Memory B cell (primary cell): ENCODE data around the gene TNRC6C.
"Not testable (repeated sequence)": the region's sequence is repeated elsewhere in the genome, so short reads cannot be mapped to it uniquely, and the experiment has no call there.

ENCODE experiments used
- ATAC-seq: fragments of 150-1000 bp; cut with Tn5 transposase; 2 replicates; pipeline ENCODE4 v1.10.0; 2021; ENCODE audit warnings: low read depth, mild to moderate bottlenecking, moderate library complexity
- DNase-seq, 2 donors: peaks; one replicate each; pipeline ENCODE4 v3.0.0; 2022; ENCODE audit warnings: low spot score in 2 of 2
- H3K27ac Mint-ChIP-seq: one replicate; pipeline ENCODE4 v1.8.0; 2022; ENCODE audit warnings: mild to moderate bottlenecking, moderate library complexity, mixed read lengths
- H3K27me3 Mint-ChIP-seq: one replicate; pipeline ENCODE4 v1.8.0; 2022; ENCODE audit warnings: mixed read lengths
- H3K36me3 Mint-ChIP-seq: one replicate; pipeline ENCODE4 v1.8.0; 2022; ENCODE audit warnings: mild to moderate bottlenecking, mixed read lengths
- H3K4me1 Mint-ChIP-seq: one replicate; pipeline ENCODE4 v1.8.0; 2022; ENCODE audit warnings: mixed read lengths
- H3K4me3 Mint-ChIP-seq: one replicate; pipeline ENCODE4 v1.8.0; 2022; ENCODE audit warnings: mild to moderate bottlenecking, moderate library complexity, mixed read lengths
- H3K9me3 Mint-ChIP-seq: one replicate; pipeline ENCODE4 v1.8.0; 2022; ENCODE audit warnings: mixed read lengths

TNRC6C gene

GRCh38 chr17:78058581-78058980 is 100.1 kb downstream of the TNRC6C start:
- Mint-ChIP-seq H3K27me3 (no peaks in the 10 kb centered on the region), H3K4me3 (no peak overlapping the region), H3K36me3 (peaks cover 3% of the 10 kb centered on the region), H3K9me3 (no peaks in the 10 kb centered on the region), H3K4me1 (peaks cover 4% of the 10 kb centered on the region), H3K27ac (no peak overlapping the region)
- ATAC-seq (no peak), DNase-seq (no peak)

GRCh38 chr17:78062596-78062995 is 104.1 kb downstream of the TNRC6C start:
- ATAC-seq: no peak
- DNase-seq: no peak
- H3K4me1 Mint-ChIP-seq: peaks cover 5% of the 10 kb centered on the region
- no peak overlapping the region for H3K4me3 Mint-ChIP-seq
- H3K9me3 Mint-ChIP-seq: no peaks in the 10 kb centered on the region
- H3K27me3 Mint-ChIP-seq: no peaks in the 10 kb centered on the region
- peaks cover 5% of the 10 kb centered on the region for H3K36me3 Mint-ChIP-seq
- H3K27ac Mint-ChIP-seq: no peak overlapping the region

- DNase-seq (no peak), ATAC-seq (no peak)
- H3K4me3 Mint-ChIP-seq: no peak overlapping the region
- H3K36me3 Mint-ChIP-seq: peaks cover 9% of the 10 kb centered on the region
- H3K27me3 Mint-ChIP-seq: no peaks in the 10 kb centered on the region
- H3K9me3 Mint-ChIP-seq: no peaks in the 10 kb centered on the region
- peaks cover 5% of the 10 kb centered on the region for H3K4me1 Mint-ChIP-seq
- no peak overlapping the region for H3K27ac Mint-ChIP-seq
Observed at GRCh38 chr17:78063489-78063888, 105.0 kb downstream of the TNRC6C start.

- Mint-ChIP-seq H3K27ac (no peak overlapping the region), H3K4me1 (peaks cover 5% of the 10 kb centered on the region), H3K9me3 (no peaks in the 10 kb centered on the region), H3K4me3 (no peak overlapping the region), H3K36me3 (peaks cover 9% of the 10 kb centered on the region), H3K27me3 (no peaks in the 10 kb centered on the region)
- no peak for DNase-seq
- no peak for ATAC-seq
Observed at GRCh38 chr17:78064708-78065107, 106.2 kb downstream of the TNRC6C start.

- not testable (repeated sequence) for H3K27ac Mint-ChIP-seq, H3K27me3 Mint-ChIP-seq, ATAC-seq, DNase-seq, H3K4me3 Mint-ChIP-seq, H3K4me1 Mint-ChIP-seq, H3K9me3 Mint-ChIP-seq
- peaks cover 10% of the 10 kb centered on the region for H3K36me3 Mint-ChIP-seq
Observed at GRCh38 chr17:78066976-78067375, 108.5 kb downstream of the TNRC6C start.

- H3K4me3 Mint-ChIP-seq: no peak overlapping the region
- H3K9me3 Mint-ChIP-seq: no peaks in the 10 kb centered on the region
- DNase-seq (no peak), ATAC-seq (no peak)
- peaks cover 24% of the 10 kb centered on the region for H3K36me3 Mint-ChIP-seq
- H3K27me3 Mint-ChIP-seq: no peaks in the 10 kb centered on the region
- H3K4me1 Mint-ChIP-seq: no peaks in the 10 kb centered on the region
- no peak overlapping the region for H3K27ac Mint-ChIP-seq
Observed at GRCh38 chr17:78069695-78070094, 111.2 kb downstream of the TNRC6C start.

- DNase-seq (no peak), ATAC-seq (no peak)
- Mint-ChIP-seq H3K27me3 (no peaks in the 10 kb centered on the region), H3K9me3 (no peaks in the 10 kb centered on the region), H3K27ac (no peak overlapping the region), H3K36me3 (peaks cover 33% of the 10 kb centered on the region), H3K4me3 (no peak overlapping the region), H3K4me1 (no peaks in the 10 kb centered on the region)
Observed at GRCh38 chr17:78072961-78073360, 114.5 kb downstream of the TNRC6C start.

GRCh38 chr17:78075011-78075410 is 116.5 kb downstream of the TNRC6C start:
- no peak for DNase-seq
- Mint-ChIP-seq H3K4me1 (no peaks in the 10 kb centered on the region), H3K27me3 (no peaks in the 10 kb centered on the region), H3K36me3 (peaks cover 45% of the 10 kb centered on the region), H3K27ac (no peak overlapping the region), H3K9me3 (no peaks in the 10 kb centered on the region), H3K4me3 (no peak overlapping the region)
- ATAC-seq: no peak

GRCh38 chr17:78075545-78075944 is 117.0 kb downstream of the TNRC6C start:
- Mint-ChIP-seq H3K4me1 (no peaks in the 10 kb centered on the region), H3K9me3 (no peaks in the 10 kb centered on the region), H3K27ac (no peak overlapping the region), H3K4me3 (no peak overlapping the region), H3K36me3 (peaks cover 45% of the 10 kb centered on the region), H3K27me3 (no peaks in the 10 kb centered on the region)
- ATAC-seq (no peak), DNase-seq (no peak)

- peaks cover 2% of the 10 kb centered on the region for H3K4me1 Mint-ChIP-seq
- peaks cover 40% of the 10 kb centered on the region for H3K36me3 Mint-ChIP-seq
- no peak overlapping the region for H3K4me3 Mint-ChIP-seq
- ATAC-seq (no peak), DNase-seq (no peak)
- H3K27me3 Mint-ChIP-seq: no peaks in the 10 kb centered on the region
- no peak overlapping the region for H3K27ac Mint-ChIP-seq
- no peaks in the 10 kb centered on the region for H3K9me3 Mint-ChIP-seq
Observed at GRCh38 chr17:78079253-78079652, 120.8 kb downstream of the TNRC6C start.

- H3K4me1 Mint-ChIP-seq: peaks cover 2% of the 10 kb centered on the region
- no peak for DNase-seq
- no peak overlapping the region for H3K27ac Mint-ChIP-seq
- no peak for ATAC-seq
- H3K36me3 Mint-ChIP-seq: peaks cover 30% of the 10 kb centered on the region
- no peaks in the 10 kb centered on the region for H3K27me3 Mint-ChIP-seq
- H3K4me3 Mint-ChIP-seq: no peak overlapping the region
- H3K9me3 Mint-ChIP-seq: no peaks in the 10 kb centered on the region
Observed at GRCh38 chr17:78081551-78081950, 123.0 kb downstream of the TNRC6C start.

GRCh38 chr17:78082355-78082872 is 123.9 kb downstream of the TNRC6C start:
- peaks cover 31% of the 10 kb centered on the region for H3K36me3 Mint-ChIP-seq
- DNase-seq, H3K4me1 Mint-ChIP-seq, H3K27ac Mint-ChIP-seq, H3K27me3 Mint-ChIP-seq, H3K9me3 Mint-ChIP-seq, ATAC-seq, H3K4me3 Mint-ChIP-seq: not testable (repeated sequence)

- H3K27ac Mint-ChIP-seq: no peak overlapping the region
- peaks cover 30% of the 10 kb centered on the region for H3K36me3 Mint-ChIP-seq
- no peaks in the 10 kb centered on the region for H3K9me3 Mint-ChIP-seq
- DNase-seq (no peak), ATAC-seq (no peak)
- H3K27me3 Mint-ChIP-seq: no peaks in the 10 kb centered on the region
- H3K4me1 Mint-ChIP-seq: peaks cover 2% of the 10 kb centered on the region
- H3K4me3 Mint-ChIP-seq: no peak overlapping the region
Observed at GRCh38 chr17:78082988-78083387, 124.5 kb downstream of the TNRC6C start.

- ATAC-seq: no peak
- peaks cover 2% of the 10 kb centered on the region for H3K4me1 Mint-ChIP-seq
- no peak for DNase-seq
- no peaks in the 10 kb centered on the region for H3K9me3 Mint-ChIP-seq
- no peak overlapping the region for H3K4me3 Mint-ChIP-seq
- H3K27me3 Mint-ChIP-seq: no peaks in the 10 kb centered on the region
- H3K27ac Mint-ChIP-seq: no peak overlapping the region
- peaks cover 30% of the 10 kb centered on the region for H3K36me3 Mint-ChIP-seq
Observed at GRCh38 chr17:78086740-78087139, 128.2 kb downstream of the TNRC6C start.

- H3K4me1 Mint-ChIP-seq: no peaks in the 10 kb centered on the region
- ATAC-seq (no peak), DNase-seq (no peak)
- no peak overlapping the region for H3K4me3 Mint-ChIP-seq
- no peak overlapping the region for H3K27ac Mint-ChIP-seq
- no peaks in the 10 kb centered on the region for H3K27me3 Mint-ChIP-seq
- H3K9me3 Mint-ChIP-seq: no peaks in the 10 kb centered on the region
- peaks cover 24% of the 10 kb centered on the region for H3K36me3 Mint-ChIP-seq
Observed at GRCh38 chr17:78088529-78088928, 130.0 kb downstream of the TNRC6C start.
